NCI-H524 (cell line): ENCODE results near the gene SYNE2.

Source experiments
- DNase-seq, 2 experiments: peaks; one replicate each; lab custom pipeline; 2025; lab: John Stamatoyannopoulos, UW

SYNE2 gene

DNA sequence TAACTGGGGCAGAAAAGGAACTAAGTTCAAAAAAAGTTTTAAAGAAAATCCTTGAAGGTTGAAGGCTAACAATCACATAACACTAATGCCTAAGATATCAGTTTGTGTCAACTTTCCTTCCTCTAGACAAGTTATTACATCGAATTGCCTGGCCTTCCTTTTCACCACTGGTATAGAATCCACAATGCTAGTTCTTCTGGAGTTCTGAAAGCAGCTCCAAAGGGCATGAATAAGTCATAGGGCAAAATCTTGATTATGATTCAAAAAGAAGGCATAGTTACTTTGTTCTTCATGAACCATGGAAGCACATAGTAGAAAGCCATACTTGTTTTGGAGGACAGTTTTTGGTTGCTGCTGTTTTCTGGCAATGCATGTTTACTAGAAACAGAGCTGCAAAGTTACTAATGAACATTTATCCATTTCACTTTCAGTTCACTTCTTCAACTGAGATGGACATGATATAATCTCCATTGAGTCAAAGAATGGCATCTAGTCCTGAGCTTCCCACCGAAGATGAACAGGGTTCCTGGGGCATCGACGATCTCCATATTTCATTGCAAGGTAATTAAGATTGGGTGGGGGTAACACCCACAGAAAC, 56.0 kb downstream of the SYNE2 start:
- DNase-seq: no peak

DNA sequence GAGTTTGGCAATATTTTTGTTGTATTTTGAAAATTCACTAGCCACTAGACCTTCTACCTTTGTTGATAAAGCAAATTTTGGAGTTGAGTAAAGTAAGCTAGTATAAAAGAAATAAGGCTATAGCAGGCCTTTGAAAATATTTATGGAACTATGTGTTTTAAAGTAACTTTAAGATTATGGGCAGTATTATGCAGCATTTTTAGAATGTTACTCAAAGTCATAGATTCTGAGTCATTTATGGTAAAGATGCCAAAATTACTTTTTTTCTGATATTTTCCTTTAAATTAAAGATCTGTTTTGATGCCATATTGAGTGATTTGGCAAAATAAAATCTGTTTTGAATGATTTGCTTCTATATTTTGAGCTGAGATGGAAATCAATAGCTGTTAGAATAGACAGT, 57.2 kb downstream of the SYNE2 start:
- DNase-seq: no peak

DNA sequence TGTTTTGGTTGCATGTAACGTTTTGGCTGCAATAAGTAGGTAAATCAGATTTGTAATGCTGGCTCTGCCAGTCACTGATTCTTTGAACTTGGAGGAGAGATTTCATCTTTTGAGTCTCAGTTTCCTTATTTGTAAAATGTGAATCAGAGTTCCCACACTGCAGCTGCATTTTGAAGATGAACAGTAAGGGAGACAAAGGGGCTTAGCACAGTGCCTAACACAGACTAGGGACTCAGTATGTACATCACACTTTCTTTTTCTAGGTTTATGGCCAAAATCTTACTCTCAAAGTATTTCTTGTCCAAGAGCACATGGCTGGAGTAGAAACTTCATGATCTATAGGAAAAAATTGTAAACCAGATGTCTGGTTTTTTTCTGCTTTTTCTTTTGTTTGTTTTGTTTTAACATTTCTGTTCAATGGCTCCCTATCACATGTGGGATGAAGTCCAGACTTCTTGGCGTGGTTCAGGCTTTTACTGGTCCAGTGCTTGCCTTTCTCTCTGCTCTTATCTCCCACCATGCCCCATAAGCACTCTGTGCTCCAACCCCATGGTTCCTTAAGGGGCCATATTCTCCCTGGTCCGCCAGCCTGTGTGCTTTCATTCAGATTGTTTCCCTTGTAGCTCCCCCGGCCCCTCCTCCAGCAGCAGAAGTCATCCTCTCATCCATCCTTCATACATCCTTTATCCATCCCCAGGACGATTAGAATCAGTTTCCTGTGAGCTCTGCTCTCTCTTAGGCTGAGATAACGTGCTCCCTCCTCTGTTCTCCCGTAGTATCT, 58.0 kb downstream of the SYNE2 start:
- no peak for DNase-seq

DNA sequence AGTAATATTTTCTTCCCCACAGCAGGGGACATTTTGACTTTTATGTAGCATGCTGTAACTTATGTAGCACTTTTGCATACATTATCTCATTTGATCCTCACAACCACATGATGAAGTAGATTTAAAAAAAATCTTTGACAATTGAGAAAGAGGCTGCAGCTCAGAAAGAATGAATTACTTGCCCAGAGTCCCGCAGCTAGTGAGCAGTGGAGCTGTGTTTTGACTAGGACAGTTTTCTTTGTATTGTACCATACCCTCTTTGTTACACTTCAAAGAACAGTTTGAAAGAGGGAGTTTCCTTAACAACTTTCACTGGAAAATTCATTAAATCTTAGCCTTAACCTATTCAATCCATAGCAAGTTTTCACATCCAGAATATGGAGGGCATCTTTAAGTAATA, 58.6 kb downstream of the SYNE2 start:
- no peak for DNase-seq

DNA sequence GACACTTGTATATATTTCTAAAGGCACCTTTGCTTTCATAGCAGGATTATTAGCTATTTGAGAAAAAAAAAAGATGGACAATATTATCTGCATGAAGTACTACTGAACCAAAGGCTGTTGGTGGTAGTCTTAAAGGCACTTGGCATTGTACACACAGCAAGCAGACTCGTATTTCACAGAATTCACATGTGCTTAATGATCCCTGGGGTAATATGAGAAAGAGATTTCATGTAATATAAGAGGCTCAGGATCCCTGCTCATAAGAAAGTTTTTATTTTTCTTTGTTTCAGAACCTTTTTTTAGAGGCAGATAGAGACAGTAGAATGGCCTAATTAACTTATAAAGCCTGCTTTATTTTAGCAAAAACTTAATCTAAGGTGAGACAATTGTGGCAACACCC, 59.5 kb downstream of the SYNE2 start:
- peak in 1 of 2 experiments; percentile 79 for DNase-seq

DNA sequence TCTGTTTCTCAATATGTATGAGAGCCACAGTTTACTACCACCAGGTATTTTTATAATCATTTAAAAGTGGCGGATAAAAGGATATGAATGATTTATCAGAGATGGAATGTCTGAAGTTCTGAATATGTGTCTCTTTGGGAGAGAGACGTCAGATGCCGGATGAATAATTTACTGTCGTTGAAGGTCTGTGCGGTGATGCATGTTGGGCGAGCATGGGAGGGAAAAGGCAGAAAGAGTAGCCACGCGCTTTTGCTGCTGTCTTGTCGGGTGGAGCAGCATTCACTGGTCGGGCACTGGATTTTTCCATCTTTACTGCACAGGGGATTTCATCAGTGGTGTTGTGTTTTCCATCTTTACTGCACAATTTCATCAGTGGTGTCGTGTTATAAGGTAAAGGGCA, 65.6 kb downstream of the SYNE2 start:
- no peak for DNase-seq

DNA sequence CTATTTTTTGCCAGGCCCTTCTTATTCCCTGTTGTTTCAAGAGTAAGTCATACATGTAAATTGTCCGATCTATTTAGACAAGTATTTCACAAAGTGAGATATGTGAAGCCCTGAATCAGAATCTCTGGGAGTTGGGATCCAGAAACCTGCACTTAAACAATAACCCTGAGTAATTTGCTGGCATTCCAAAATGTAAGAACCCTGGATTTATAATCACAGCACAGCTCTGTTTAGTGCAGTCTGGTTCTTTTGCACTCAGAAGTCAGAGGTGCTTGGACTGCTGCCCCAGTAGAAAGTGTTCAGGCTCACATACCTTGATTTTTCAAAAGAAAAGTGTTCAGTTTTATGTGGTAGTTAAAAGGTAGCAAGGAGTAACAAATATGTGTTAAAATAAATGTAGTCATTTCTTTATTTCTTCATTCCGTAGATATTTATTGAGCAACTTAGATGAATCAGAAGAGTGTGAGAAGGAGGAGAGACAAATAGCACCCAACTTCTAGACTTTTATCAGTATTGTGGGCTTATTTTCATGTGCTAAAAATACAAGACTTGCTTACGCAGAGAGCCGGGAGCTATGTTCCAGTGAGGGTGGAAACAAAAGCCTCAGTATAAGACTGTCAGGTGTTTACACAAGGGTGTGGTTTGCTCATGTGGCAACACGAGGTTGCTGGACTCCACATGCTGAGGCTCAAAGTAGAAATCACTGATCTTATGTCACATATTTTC, 70.1 kb downstream of the SYNE2 start:
- no peak for DNase-seq

DNA sequence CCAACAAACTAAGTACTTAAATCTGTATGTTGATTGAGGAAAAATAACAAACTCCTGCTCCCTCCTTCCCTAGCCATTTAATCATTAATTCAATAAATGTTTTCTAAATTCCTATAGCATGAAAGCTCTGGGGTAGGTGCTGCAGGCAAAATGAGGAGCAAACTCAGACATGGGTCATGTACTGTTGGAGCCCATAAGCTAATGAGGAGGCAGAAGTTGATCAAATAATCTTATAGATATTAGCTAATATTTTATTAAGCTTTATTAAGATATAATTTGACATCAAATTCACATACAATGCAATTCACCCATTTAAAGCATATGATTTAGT, 70.6 kb downstream of the SYNE2 start:
- DNase-seq: no peak

DNA sequence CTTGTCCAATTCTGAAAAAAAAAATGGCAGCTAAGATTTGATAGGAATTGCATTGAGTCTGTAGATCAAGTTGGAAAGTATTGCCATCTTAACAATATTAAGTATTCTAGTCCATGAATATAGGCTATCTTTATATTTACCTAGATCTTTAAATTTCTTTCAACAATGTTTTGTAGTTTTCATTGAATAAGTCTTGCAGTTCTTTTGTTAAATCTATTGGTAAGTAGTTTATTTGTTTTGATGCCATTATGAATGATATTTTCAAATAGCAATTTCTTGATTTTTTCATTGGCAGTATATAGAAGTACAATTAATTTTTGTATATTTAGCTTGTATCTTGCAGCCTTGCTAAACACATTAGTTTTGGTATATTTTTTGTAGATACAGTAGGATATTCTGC, 71.6 kb downstream of the SYNE2 start:
- no peak for DNase-seq

DNA sequence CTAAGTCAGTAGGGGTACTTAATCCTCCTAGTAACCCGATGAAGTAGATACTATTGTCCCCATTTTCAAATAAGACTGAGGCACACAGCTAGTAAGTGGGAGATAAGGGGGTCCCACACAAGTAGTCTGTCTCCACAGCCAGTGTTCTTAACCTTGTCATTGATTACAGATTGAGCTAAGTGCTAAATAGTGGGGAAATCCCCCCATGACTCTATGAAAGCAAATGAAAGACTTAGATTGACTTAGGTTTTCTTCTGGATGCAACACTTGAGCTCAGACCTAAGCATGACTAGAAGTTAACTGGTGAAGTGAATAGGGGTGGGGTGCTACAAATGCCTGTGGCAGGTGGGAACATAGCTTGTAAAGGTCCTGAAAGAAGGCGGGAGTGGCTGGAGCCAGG, 73.8 kb downstream of the SYNE2 start:
- DNase-seq: no peak

DNA sequence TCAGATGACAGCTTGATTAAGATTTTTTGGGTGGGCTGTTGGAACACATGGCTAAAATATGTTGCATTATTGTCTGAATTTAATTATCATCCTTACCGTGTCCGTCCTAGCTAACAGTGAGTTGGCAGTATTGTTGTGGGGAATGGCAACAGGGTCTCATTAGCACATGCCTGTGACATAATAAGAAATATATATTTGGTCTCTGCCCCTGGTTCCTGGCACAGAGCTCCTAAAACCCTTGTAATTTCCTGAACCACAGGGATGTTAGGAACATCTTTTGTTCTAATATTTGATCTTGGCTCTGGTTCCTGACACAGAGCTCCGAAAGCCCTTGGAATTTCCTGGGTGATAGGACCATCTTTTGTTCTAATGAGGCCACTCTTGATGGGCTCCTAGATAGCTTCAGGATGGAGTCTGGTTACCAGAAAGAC, 76.0 kb downstream of the SYNE2 start:
- DNase-seq: no peak

DNA sequence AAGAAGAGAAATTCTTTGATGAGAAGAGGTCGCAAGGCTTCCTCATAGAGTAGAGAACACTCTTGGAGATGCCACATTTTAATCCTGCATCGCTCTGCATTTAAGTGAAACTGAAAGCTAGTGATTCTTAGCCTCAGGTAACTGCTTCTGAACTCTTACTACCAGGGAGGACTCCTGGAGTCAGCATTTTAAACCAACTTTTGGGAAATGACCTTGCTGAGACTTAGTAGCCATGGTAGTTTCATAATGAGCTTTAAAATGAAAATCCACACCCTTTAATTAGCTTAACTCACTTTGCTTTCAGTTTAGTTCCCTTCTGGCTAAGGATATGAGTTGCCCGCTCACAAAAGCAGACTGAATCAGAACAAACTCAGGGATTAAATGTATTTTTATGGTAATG, 80.3 kb downstream of the SYNE2 start:
- peak in 1 of 2 experiments; percentile 62 for DNase-seq

DNA sequence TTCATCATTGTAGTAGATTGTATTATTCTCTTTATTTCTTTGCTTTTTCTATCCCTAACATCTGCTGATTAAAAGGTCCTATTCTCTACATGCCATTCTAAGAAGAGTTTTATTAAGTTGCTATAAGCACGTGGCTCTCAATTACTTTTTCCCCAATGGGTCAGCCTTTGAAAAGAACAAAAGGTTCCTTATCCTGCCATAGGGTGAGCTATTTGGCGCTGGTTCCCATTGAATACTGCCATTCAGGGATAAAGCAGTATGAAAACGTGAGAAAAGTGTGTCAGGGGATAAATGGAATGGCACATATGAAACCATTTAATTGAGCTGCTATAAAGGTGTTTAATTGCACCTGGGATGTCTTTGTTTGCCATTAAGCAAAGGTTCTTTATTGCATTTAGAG, 80.9 kb downstream of the SYNE2 start:
- no peak for DNase-seq

DNA sequence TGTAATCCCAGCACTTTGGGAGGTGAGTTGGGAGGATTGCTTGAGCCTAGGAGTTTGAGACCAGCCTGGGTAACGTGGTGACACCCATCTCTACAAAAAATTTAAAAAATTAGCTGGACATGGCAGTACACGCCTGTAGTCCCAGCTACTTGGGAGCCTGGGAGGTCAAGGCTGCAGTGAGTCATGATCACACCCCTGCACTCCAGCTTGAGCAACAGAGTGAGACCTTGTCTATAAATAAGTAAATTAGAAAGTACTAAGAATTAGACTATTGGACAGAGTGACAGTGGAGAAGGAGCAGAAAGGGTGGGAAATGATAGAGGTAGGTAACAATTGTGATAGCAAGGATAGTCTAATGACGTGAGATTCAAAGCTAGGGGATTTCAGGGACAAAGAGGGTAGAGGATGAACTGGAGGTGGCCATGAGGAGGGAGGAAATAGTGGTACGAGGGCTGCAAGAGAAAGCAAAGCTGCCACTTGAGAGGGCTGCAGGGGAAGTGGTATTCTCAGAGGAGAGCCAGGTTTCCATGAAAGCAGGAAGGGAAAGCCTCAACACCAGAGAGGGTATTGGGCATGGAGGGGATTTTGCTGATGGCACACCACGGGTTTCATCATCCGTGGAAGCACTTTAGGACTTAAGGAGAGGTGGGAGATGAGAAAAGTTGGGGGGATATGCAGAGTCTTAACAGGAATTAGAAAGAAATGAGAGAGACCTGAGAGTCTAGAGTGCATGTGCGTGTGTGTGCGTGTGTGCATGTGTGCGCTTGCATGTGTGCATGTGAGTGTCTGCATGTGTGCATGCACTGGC, 85.6 kb downstream of the SYNE2 start:
- DNase-seq: no peak

DNA sequence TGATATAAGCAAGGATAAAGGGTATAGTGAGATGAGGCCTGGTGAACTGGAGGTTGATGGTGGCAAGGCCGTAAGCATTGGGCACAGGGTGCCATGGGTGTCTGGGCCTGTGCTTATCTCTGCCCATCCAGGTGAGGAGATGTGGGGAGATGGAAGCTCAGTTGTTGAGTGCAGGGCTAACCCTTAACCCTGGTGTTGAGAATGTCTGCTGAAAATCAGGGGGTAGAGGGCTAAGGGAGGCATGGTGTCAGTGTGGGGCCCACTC, 86.1 kb downstream of the SYNE2 start:
- no peak for DNase-seq

DNA sequence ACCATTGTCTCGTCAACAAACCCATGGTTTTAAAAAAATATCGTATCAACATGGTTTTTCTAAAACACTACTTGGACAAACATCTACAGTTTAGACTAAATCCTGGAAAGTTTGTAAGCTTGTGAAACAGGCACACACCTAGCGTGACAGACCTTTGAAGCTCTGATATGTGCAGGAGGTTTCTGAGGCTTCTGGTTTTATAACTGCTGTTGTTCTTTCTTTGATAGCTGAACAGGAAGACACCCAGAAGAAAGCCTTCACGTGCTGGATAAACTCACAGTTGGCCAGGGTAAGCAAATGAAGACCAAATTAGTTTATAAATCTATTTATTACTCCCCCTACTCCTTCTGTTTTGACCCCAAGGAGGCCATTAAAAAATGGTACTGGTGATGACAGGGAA, 87.6 kb downstream of the SYNE2 start:
- DNase-seq: no peak

DNA sequence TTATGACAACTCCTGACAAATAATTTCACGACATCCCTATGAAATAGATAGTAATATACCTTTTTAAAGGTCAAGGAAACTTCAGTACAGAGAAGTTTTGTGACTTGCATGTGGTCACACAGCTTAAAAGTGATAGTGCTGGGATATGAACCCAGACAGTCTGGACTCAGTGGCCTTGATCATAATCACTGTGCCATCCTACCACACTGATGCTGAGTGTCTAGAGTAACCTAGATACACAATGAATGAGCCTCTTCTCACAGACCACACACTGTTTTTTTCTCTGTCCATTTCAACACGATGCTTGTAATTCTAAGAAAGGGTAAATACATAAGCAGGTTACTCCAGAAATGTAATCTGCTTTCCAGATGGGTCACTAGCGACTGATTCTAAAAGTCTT, 88.2 kb downstream of the SYNE2 start:
- peak; percentile 47 to 85 for DNase-seq

DNA sequence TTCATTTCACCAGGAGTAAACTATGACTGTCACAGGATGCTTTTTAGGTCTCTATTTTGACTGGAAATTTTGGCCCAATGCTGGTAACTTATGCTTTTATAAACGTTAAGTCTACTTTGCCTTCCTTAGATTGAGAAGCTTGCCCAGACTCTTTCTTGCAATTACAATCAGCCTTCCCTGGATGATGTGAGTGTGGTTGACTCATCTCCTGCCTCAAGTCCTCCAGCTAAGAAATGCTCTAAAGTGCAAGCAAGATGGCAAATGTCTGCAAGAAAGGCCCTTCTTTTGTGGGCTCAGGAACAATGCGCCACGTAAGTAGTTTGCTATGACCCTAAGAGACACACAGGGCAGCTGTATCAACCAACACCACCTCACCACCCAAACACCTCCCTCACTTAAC, 96.9 kb downstream of the SYNE2 start:
- DNase-seq: no peak

DNA sequence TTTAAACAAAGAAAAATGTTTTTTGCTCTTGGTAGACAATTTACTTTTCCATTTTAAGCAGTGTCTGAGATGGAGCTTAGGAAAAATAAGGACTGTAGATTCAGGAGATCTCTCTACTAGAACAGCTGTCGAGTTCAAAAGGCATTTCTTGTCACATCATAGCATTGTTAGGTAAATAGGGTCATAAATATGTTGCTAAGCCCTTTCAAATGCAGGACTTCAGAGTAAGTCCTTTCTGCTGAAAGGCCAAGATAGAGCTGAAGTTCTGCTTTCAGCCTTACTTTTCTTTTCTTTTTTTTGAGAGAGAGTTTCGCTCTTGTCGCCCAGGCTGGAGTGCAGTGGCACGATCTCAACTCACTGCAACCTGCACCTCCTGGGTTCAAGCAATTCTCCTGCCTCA, 98.2 kb downstream of the SYNE2 start:
- no peak for DNase-seq

DNA sequence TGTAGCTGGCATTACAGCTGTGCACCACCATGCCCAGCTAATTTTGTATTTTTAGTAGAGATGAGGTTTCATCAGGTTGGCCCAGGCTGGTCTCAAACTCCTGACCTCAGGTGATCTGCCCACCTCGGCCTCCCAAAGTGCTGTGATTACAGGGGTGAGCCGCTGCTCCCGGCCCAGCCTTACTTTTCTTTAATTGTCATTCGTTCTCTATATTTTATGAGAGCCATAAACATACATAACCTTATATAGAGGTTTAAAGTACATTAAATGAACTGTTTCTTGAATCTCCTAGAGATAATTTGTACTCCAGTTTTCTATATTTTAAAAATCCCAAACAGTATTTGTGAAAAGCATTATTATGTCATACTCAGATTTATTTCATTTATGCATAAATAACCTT, 98.6 kb downstream of the SYNE2 start:
- DNase-seq: no peak

DNA sequence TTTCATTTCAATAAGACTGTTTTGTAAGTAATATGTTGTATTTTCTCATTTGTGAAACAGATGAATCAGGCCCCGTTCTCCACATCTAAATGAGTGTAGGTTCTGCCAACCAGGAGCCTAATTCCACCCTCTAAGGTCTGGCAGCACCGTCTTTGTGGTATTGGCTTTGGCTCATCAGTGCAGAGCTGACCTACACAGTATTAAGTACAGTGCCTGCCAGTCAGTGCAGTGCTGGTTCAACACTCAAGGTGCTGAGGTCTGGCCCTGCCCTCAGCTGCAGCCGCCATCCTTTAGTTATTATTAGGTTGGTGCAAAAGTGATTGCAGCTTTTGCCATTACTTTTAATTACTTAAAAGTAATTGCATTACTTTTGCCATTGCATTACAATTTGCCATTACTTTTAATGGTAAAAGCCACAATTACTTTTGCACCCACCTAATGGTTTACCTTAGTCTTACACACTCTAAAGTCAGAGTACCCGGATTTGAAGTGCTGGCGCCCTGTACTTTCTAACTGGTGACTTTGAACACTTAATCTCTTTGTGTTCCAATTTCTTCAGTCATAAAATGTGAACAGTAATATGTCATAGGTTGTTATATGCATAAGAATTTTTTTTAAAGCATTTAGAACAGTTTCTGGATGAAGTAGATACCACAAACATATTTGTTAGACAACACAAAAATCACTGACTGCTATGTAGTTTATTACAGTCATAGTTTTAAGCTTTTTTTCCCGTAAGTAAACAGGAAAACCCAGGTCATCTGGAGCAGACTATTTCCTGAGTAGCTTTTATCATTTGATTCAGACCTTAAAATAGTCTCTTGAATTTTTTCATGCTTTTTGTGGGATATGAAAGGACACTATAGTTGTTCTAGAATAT, 99.5 kb downstream of the SYNE2 start:
- DNase-seq: no peak

DNA sequence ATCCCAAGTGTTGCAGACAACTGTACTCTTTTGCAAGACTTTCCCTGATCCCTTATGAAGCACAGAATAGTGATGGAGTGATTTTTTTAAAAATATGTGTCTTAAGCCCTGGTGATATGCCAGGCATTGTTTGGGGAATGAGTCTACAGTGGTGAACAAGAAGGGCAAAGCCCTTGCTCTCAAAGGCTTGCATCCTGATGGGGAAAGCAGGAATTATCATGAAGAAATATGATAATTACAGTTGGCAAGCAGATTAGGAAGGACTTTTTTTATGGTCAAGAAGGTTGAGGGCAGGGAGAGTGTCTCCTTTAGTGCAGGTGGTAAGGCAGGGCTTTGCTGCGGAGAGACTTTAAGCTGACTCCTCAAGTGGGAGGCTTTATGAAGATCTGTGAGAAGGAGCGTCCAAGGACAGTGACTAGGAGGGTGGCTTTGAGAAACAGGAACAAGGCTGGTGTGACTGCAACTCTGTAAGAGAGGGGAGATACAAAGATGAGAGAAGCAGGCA, 100.2 kb downstream of the SYNE2 start:
- DNase-seq: no peak
